Measurements from ENCODE around the gene C8B. TPM values are rescaled to one million over a fixed set of nuclear protein-coding genes. Genes with fewer than 3 reads are reported as not detected.

The C8B gene
- total RNA-seq, 4 donors from 2014 or later, result not detected

- DNase-seq, result no peak
- H3K9me3 ChIP-seq, result no peaks in the 10 kb centered on the region
- intact Hi-C loops (cut with DNase I; ENCODE audit: low total_unique reads) (no loop called here), in situ Hi-C loops (cut with MboI; ENCODE audit: low pct_ligation_motif_present in 1 of 4, low pct_unique_long_range_greater_than_20kb in 1 of 4, low sequenced_read_pairs in 3 of 4) (no loop called here)
- 81 to 83% methylated on average over 3 to 7 of the region's 7 CpGs for WGBS, 2 donors (ENCODE audit: low coverage in 1 of 2)
- no peaks in the 10 kb centered on the region for H3K27me3 ChIP-seq
- H3K36me3 ChIP-seq, result no peaks in the 10 kb centered on the region
- no peaks in the 10 kb centered on the region for H3K4me1 ChIP-seq
- H3K27ac ChIP-seq, result no peak overlapping the region
- H3K4me3 ChIP-seq, result no peak overlapping the region
- no peak for TF ChIP-seq POLR2A (IDR thresholded peaks at IDR 0.05)
- no peak for TF ChIP-seq CTCF (IDR thresholded peaks at IDR 0.05)
- TF ChIP-seq POLR2AphosphoS5 (IDR thresholded peaks at IDR 0.05), result no peak
- TF ChIP-seq EP300 (IDR thresholded peaks at IDR 0.05; ENCODE audit: low read depth), result no peak
These were observed 54.5 kb downstream of the C8B start for GRCh38 chr1:56911098-56911938.

DNA sequence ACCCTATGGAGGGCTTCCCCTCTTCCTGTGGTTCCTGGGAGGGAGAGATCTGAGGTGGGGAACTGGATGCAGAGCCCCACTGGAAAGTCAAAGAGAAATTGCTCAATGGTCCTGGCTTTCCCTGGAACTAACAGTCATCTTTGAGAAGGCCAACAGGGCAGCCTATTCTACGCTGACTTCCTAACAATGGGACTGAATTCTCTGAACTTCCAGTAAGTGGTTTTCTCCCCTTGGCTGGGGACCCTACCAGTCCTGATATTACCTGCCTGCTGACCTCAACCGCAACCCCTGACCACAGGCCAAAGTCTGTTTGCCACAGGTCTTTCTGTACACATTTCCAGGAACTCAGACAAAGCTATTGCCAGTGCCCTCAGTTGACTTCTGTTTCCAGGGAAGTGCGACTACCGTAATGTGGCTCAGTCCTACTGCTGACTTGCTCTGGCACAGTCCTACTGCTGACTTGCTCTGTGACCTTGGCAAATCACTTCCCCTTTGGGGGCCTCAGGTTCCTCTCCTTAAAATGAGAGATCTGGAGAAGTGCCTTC lies 55.3 kb downstream of the C8B start:
- Histone ChIP-seq H3K27me3 (no peaks in the 10 kb centered on the region), H3K4me1 (no peaks in the 10 kb centered on the region), H3K36me3 (no peaks in the 10 kb centered on the region), H3K4me3 (no peak overlapping the region), H3K27ac (no peak overlapping the region), H3K9me3 (no peaks in the 10 kb centered on the region)
- TF ChIP-seq POLR2A (IDR thresholded peaks at IDR 0.05) (no peak), EP300 (IDR thresholded peaks at IDR 0.05; ENCODE audit: low read depth) (no peak), POLR2AphosphoS5 (IDR thresholded peaks at IDR 0.05) (no peak), CTCF (IDR thresholded peaks at IDR 0.05) (no peak)
- intact Hi-C loops (cut with DNase I; ENCODE audit: low total_unique reads) (no loop called here), in situ Hi-C loops (cut with MboI; ENCODE audit: low pct_ligation_motif_present in 1 of 4, low pct_unique_long_range_greater_than_20kb in 1 of 4, low sequenced_read_pairs in 3 of 4) (no loop called here)
- WGBS, 2 donors (ENCODE audit: low coverage in 1 of 2), result 68% methylated on average over 4 of the region's 4 CpGs; no CpG with 5 or more reads in 1 of the 2 donors
- no peak for DNase-seq

DNA sequence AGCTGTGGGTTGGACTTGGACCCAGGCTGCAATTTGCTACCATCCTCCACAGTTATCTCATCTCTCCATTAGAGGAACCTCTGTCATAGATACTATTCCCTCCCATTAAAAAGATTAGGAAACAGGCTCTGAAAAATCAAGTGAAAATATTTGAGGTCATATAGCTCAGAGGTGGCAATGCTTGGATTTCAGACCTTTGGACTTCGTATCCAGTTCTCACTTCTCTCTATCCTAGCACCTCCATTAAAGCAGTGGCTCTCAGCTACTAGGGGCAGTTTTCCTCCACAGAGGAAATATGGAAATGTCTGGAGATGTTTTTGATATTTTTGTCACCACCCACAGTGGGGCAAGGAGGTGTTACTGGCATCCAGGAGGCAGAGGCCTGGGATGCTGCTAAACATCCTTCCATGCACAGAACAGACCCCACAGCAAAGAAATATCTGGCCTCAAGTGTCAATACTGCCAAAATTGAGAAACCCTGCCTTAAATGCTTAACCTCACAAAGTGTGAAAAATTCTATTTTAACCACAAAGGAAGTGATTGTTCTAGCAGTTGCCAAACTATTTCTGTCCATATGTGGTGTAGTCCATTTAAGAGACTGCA lies 57.1 kb downstream of the C8B start:
- Histone ChIP-seq H3K36me3 (no peaks in the 10 kb centered on the region), H3K4me1 (no peaks in the 10 kb centered on the region), H3K27me3 (no peaks in the 10 kb centered on the region), H3K9me3 (no peaks in the 10 kb centered on the region), H3K4me3 (no peak overlapping the region), H3K27ac (no peak overlapping the region)
- no peak for DNase-seq
- intact Hi-C loops (cut with DNase I; ENCODE audit: low total_unique reads), result no loop called here
- 79% methylated on average over 1 of the region's 1 CpG; no CpG with 5 or more reads in 1 of the 2 donors for WGBS, 2 donors (ENCODE audit: low coverage in 1 of 2)
- in situ Hi-C loops (cut with MboI; ENCODE audit: low pct_ligation_motif_present in 1 of 4, low pct_unique_long_range_greater_than_20kb in 1 of 4, low sequenced_read_pairs in 3 of 4), result no loop called here
- TF ChIP-seq CTCF (IDR thresholded peaks at IDR 0.05) (no peak), POLR2A (IDR thresholded peaks at IDR 0.05) (no peak), EP300 (IDR thresholded peaks at IDR 0.05; ENCODE audit: low read depth) (no peak), POLR2AphosphoS5 (IDR thresholded peaks at IDR 0.05) (no peak)

GRCh38 chr1:56905667-56906066 lies 60.1 kb downstream of the C8B start:
- 42 to 60% methylated on average over 3 of the region's 3 CpGs for whole genome bisulfite sequencing, 2 donors (ENCODE audit: low coverage in 1 of 2)

More at GRCh38 chr1:56905667-56906066, 60.1 kb downstream of the C8B start:
- intact Hi-C loops (cut with DNase I; ENCODE audit: low total_unique reads) (no loop called here), in situ Hi-C loops (cut with MboI; ENCODE audit: low pct_ligation_motif_present in 1 of 4, low pct_unique_long_range_greater_than_20kb in 1 of 4, low sequenced_read_pairs in 3 of 4) (no loop called here)
- Histone ChIP-seq H3K4me3 (no peak overlapping the region), H3K9me3 (no peaks in the 10 kb centered on the region), H3K27me3 (no peaks in the 10 kb centered on the region), H3K4me1 (no peaks in the 10 kb centered on the region), H3K36me3 (no peaks in the 10 kb centered on the region), H3K27ac (no peak overlapping the region)
- DNase-seq, result no peak
- TF ChIP-seq POLR2AphosphoS5 (IDR thresholded peaks at IDR 0.05), result no peak
- TF ChIP-seq EP300 (IDR thresholded peaks at IDR 0.05; ENCODE audit: low read depth), result no peak
- no peak for TF ChIP-seq CTCF (IDR thresholded peaks at IDR 0.05)
- TF ChIP-seq POLR2A (IDR thresholded peaks at IDR 0.05), result no peak
